Neural progenitor cell (in vitro differentiated cells): ENCODE measurements around the gene ANAPC4. TPM values are rescaled to one million over a fixed set of nuclear protein-coding genes. Genes with fewer than 3 reads are reported as not detected.

Source experiments
- DNase-seq: peaks from one replicate; pipeline ENCODE4 v3.0.0-alpha.2; 2016; ENCODE audit warnings: low spot score
- H2AFZ ChIP-seq: fragments of 200-600 bp; sonication (generic); replicated peaks from 2 replicates; pipeline ENCODE4 v1.6.1; 2016; ENCODE audit warnings: antibody characterized with exemption
- H3F3A ChIP-seq: fragments of 200-600 bp; sonication (generic); 2 replicates; pipeline ENCODE4 v1.6.1; 2016; ENCODE audit warnings: antibody characterized with exemption, low read depth
- H3K27ac ChIP-seq: fragments of 200-600 bp; sonication (generic); 2 replicates; pipeline ENCODE4 v1.5.1; 2016; ENCODE audit warnings: mild to moderate bottlenecking
- H3K27me3 ChIP-seq: fragments of 200-600 bp; sonication (generic); 2 replicates; pipeline ENCODE4 v1.6.1; 2016; ENCODE audit warnings: mild to moderate bottlenecking, moderate library complexity
- H3K36me3 ChIP-seq: fragments of 200-600 bp; sonication (generic); 2 replicates; pipeline ENCODE4 v1.5.1; 2016
- H3K4me1 ChIP-seq: fragments of 200-600 bp; sonication (generic); 2 replicates; pipeline ENCODE4 v1.6.1; 2016; ENCODE audit warnings: mixed run types
- H3K4me2 ChIP-seq: fragments of 200-600 bp; sonication (generic); 2 replicates; pipeline ENCODE4 v1.6.1; 2016
- H3K4me3 ChIP-seq: fragments of 200-600 bp; sonication (generic); 2 replicates; pipeline ENCODE4 v1.5.1; 2016
- H3K79me2 ChIP-seq: fragments of 200-600 bp; sonication (generic); 2 replicates; pipeline ENCODE4 v1.6.1; 2016; ENCODE audit warnings: low read depth
- H3K9ac ChIP-seq: fragments of 200-600 bp; sonication (generic); 2 replicates; pipeline ENCODE4 v1.6.1; 2016
- H3K9me3 ChIP-seq: fragments of 200-600 bp; sonication (generic); 2 replicates; pipeline ENCODE4 v1.5.1; 2016; ENCODE audit warnings: low read depth
- H4K20me1 ChIP-seq: fragments of 200-600 bp; sonication (generic); 2 replicates; pipeline ENCODE4 v1.6.1; 2016; ENCODE audit warnings: low read depth
- H3K27ac Mint-ChIP-seq: 3 replicates; pipeline ENCODE4 v1.8.0; 2021; ENCODE audit warnings: mixed read lengths
- H3K27me3 Mint-ChIP-seq: 2 replicates; pipeline ENCODE4 v1.8.0; 2022; ENCODE audit warnings: low read depth, mild to moderate bottlenecking, inconsistent platforms, moderate library complexity, mixed read lengths; ENCODE audit not compliant: insufficient read depth
- H3K36me3 Mint-ChIP-seq: 3 replicates; pipeline ENCODE4 v1.8.0; 2021; ENCODE audit warnings: mixed read lengths
- H3K4me1 Mint-ChIP-seq: 3 replicates; pipeline ENCODE4 v1.8.0; 2021; ENCODE audit warnings: mixed read lengths
- H3K4me3 Mint-ChIP-seq: 3 replicates; pipeline ENCODE4 v1.8.0; 2021; ENCODE audit warnings: mild to moderate bottlenecking, moderate library complexity, mixed read lengths
- H3K9me3 Mint-ChIP-seq: 3 replicates; pipeline ENCODE4 v1.8.0; 2020; ENCODE audit warnings: mixed read lengths
- CTCF ChIP-seq: fragments of 200-600 bp; sonication (generic); IDR thresholded peaks from 2 replicates; pipeline ENCODE4 v1.5.1; 2017; ENCODE audit warnings: antibody characterized with exemption, mild to moderate bottlenecking
- EZH2 ChIP-seq: fragments of 200-600 bp; sonication (generic); IDR thresholded peaks from 2 replicates; pipeline ENCODE4 v1.6.1; 2017; ENCODE audit warnings: antibody characterized with exemption, mild to moderate bottlenecking, moderate library complexity
- EZH2phosphoT487 ChIP-seq: fragments of 200-600 bp; sonication (generic); IDR thresholded peaks from 2 replicates; pipeline ENCODE4 v1.6.1; 2017; ENCODE audit warnings: antibody characterized with exemption
- total RNA-seq: library from RNA; depleted of rRNA; stranded (reverse); fragments of >200 nt; gene quantifications from 2 replicates; pipeline ENCODE4 v1.2.3, GENCODE V29; 2015; ENCODE audit warnings: low replicate concordance

ANAPC4 gene
- total RNA-seq, 1 donor from 2014 or later, result 55.1 TPM

GRCh38 chr4:25420931-25421330 is 43.9 kb downstream of the ANAPC4 start:
- no peak for DNase-seq
- Histone ChIP-seq H4K20me1 (no peaks in the 10 kb centered on the region), H3K9me3 (no peaks in the 10 kb centered on the region), H3K9ac (no peak overlapping the region), H3K4me3 (no peak overlapping the region), H3K4me1 (no peaks in the 10 kb centered on the region), H3K36me3 (peaks cover 10% of the 10 kb centered on the region), H3K4me2 (no peak overlapping the region), H2AFZ (no peak overlapping the region), H3K27ac (no peak overlapping the region), H3K27me3 (no peaks in the 10 kb centered on the region), H3F3A (no peaks in the 10 kb centered on the region), H3K79me2 (no peaks in the 10 kb centered on the region)
- Mint-ChIP-seq H3K27me3 (peaks cover 2% of the 10 kb centered on the region), H3K4me3 (no peak overlapping the region), H3K36me3 (peaks cover 4% of the 10 kb centered on the region), H3K9me3 (no peaks in the 10 kb centered on the region), H3K27ac (no peak overlapping the region), H3K4me1 (no peaks in the 10 kb centered on the region)
- TF ChIP-seq EZH2phosphoT487 (no peak), CTCF (no peak), EZH2 (no peak)

GRCh38 chr4:25421816-25422525 is 44.9 kb downstream of the ANAPC4 start:
- no peak overlapping the region for H2AFZ ChIP-seq
- H3K36me3 ChIP-seq, result peaks cover 6% of the 10 kb centered on the region
- H3K9me3 ChIP-seq, result no peaks in the 10 kb centered on the region
- H3K4me2 ChIP-seq, result no peak overlapping the region
- H3F3A ChIP-seq, result no peaks in the 10 kb centered on the region
- no peak overlapping the region for H3K27ac ChIP-seq
- Mint-ChIP-seq H3K27ac (no peak overlapping the region), H3K36me3 (peaks cover 3% of the 10 kb centered on the region), H3K27me3 (peaks cover 2% of the 10 kb centered on the region), H3K4me3 (no peak overlapping the region), H3K4me1 (no peaks in the 10 kb centered on the region), H3K9me3 (no peaks in the 10 kb centered on the region)
- no peak for TF ChIP-seq EZH2
- TF ChIP-seq EZH2phosphoT487, result no peak
- TF ChIP-seq CTCF, result no peak
- H3K4me3 ChIP-seq, result no peak overlapping the region
- no peaks in the 10 kb centered on the region for H3K79me2 ChIP-seq
- H3K4me1 ChIP-seq, result no peaks in the 10 kb centered on the region
- H3K27me3 ChIP-seq, result no peaks in the 10 kb centered on the region
- no peak overlapping the region for H3K9ac ChIP-seq
- DNase-seq, result no peak
- no peaks in the 10 kb centered on the region for H4K20me1 ChIP-seq

- H3K79me2 ChIP-seq, result no peaks in the 10 kb centered on the region
- no peaks in the 10 kb centered on the region for H3K36me3 Mint-ChIP-seq
Observed at GRCh38 chr4:25423548-25423947, 46.5 kb downstream of the ANAPC4 start.

More at GRCh38 chr4:25423548-25423947, 46.5 kb downstream of the ANAPC4 start:
- no peak overlapping the region for H3K27ac ChIP-seq
- Mint-ChIP-seq H3K27me3 (peaks cover 5% of the 10 kb centered on the region), H3K27ac (no peak overlapping the region), H3K9me3 (no peaks in the 10 kb centered on the region), H3K4me1 (no peaks in the 10 kb centered on the region), H3K4me3 (no peak overlapping the region)
- H3K36me3 ChIP-seq, result peaks cover 6% of the 10 kb centered on the region
- no peaks in the 10 kb centered on the region for H3K4me1 ChIP-seq
- DNase-seq, result no peak
- H2AFZ ChIP-seq, result no peak overlapping the region
- H3F3A ChIP-seq, result no peaks in the 10 kb centered on the region
- H3K9me3 ChIP-seq, result no peaks in the 10 kb centered on the region
- H3K4me2 ChIP-seq, result no peak overlapping the region
- H3K4me3 ChIP-seq, result no peak overlapping the region
- TF ChIP-seq EZH2phosphoT487 (no peak), EZH2 (no peak), CTCF (no peak)
- no peak overlapping the region for H3K9ac ChIP-seq
- H4K20me1 ChIP-seq, result no peaks in the 10 kb centered on the region
- H3K27me3 ChIP-seq, result no peaks in the 10 kb centered on the region
